ENCODE measurements around the gene RNF220. TPM values are rescaled to one million over a fixed set of nuclear protein-coding genes. Genes with fewer than 3 reads are reported as not detected.

The RNF220 gene
- total and polyA plus RNA-seq, 2 donors (not counting 3 experiments of a cell fraction or from before 2014, with no cell fraction given) = 62.7 to 66.6 TPM

DNA sequence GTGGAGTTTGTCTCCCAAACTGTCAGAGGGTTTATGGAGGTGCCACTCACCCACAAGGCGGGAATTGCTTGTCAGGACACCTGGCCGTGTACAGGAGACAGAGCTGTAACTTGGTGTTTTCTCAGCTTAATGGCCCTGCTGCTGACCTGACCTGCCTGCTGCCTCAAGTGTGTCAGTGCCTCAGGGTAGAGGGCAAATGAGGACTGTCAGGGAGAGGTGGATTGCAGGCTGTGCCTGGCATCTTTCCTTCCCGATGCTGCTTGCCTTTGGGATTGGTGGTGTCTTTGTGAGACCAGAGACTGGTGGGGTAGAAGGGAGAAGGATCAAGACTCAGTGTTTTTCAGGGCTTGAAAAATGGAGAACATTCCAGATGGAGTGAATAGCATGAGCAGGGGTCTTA, 237.9 kb downstream of the RNF220 start:
- no peaks in the 10 kb centered on the region for H3K9me3 ChIP-seq (replicated peaks; ENCODE audit: control insufficient read depth, insufficient read depth, low read length)
- no peaks in the 10 kb centered on the region for H4K20me1 ChIP-seq (replicated peaks; ENCODE audit: control insufficient read depth, extremely low read depth, insufficient read depth, low read length)
- no peaks in the 10 kb centered on the region for H3K79me2 ChIP-seq (ENCODE audit: control insufficient read depth, insufficient read depth, low read length)
- intact Hi-C loops (cut with micrococcal nuclease) (no loop called here), dilution Hi-C loops (cut with MboI; ENCODE audit: extremely low pct_ligation_motif_present, low sequenced_read_pairs) (no loop called here)
- DNase-seq (ENCODE audit: low read depth, low spot score) (no peak), FAIRE-seq (no peak)
- ChIA-PET POLR2A (interaction anchor here (2.1 to 2.6 kb wide), 2 partner anchors 9 to 11 kb away, joined by 4 to 15 read pairs; no protein-coding TSS in a partner anchor), CTCF (interaction anchor here (1.9 to 6.1 kb wide), 2 partner anchors 9 to 11 kb away, joined by 7 to 48 read pairs; no protein-coding TSS in a partner anchor)
- no peaks in the 10 kb centered on the region for H3K9me1 ChIP-seq (replicated peaks; ENCODE audit: control insufficient read depth, extremely low read depth, insufficient read depth, low read length)
- H3K4me3 ChIP-seq (replicated peaks in 1 of 3; ENCODE audit: insufficient read depth in 1 of 3, low read depth in 1 of 3, low read length in 3 of 3) = no peak overlapping the region
- H3K36me3 ChIP-seq (ENCODE audit: control insufficient read depth in 2 of 2, extremely low read depth in 1 of 2, insufficient read depth in 2 of 2, low read length in 2 of 2) = peaks cover 4 to 47% of the 10 kb centered on the region in 2 experiments
- no peaks in the 10 kb centered on the region for H3K27me3 ChIP-seq (ENCODE audit: control insufficient read depth in 2 of 2, insufficient read depth in 2 of 2, low read length in 2 of 2)
- TF ChIP-seq GATA2 (IDR thresholded peaks at IDR 0.05; ENCODE audit: insufficient read depth, insufficient read length, low read depth, low read length) = no peak
- no peak for TF ChIP-seq POLR2AphosphoS5 (IDR thresholded peaks at IDR 0.05; ENCODE audit: insufficient read depth, low read depth, low read length)
- TF ChIP-seq MYC (IDR thresholded peaks at IDR 0.05; ENCODE audit: low read depth, low read length) = no peak
- no peak for TF ChIP-seq POLR2A (IDR thresholded peaks at IDR 0.05; ENCODE audit: low read depth, low read length)
- TF ChIP-seq, protein P1, sequence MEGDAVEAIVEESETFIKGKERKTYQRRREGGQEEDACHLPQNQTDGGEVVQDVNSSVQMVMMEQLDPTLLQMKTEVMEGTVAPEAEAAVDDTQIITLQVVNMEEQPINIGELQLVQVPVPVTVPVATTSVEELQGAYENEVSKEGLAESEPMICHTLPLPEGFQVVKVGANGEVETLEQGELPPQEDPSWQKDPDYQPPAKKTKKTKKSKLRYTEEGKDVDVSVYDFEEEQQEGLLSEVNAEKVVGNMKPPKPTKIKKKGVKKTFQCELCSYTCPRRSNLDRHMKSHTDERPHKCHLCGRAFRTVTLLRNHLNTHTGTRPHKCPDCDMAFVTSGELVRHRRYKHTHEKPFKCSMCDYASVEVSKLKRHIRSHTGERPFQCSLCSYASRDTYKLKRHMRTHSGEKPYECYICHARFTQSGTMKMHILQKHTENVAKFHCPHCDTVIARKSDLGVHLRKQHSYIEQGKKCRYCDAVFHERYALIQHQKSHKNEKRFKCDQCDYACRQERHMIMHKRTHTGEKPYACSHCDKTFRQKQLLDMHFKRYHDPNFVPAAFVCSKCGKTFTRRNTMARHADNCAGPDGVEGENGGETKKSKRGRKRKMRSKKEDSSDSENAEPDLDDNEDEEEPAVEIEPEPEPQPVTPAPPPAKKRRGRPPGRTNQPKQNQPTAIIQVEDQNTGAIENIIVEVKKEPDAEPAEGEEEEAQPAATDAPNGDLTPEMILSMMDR (IDR thresholded peaks at IDR 0.05; ENCODE audit: extremely low read depth in 1 of 2, insufficient read depth in 1 of 2, low read depth in 1 of 2, low read length in 2 of 2) = no peak
- TF ChIP-seq, protein P2, sequence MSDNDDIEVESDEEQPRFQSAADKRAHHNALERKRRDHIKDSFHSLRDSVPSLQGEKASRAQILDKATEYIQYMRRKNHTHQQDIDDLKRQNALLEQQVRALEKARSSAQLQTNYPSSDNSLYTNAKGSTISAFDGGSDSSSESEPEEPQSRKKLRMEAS (IDR thresholded peaks at IDR 0.05; ENCODE audit: insufficient read depth, insufficient read length) = no peak
- TF ChIP-seq EZH2 (IDR thresholded peaks at IDR 0.05; ENCODE audit: borderline replicate concordance, low read depth, low read length, severe bottlenecking) = no peak
- TF ChIP-seq JUN (IDR thresholded peaks at IDR 0.05; ENCODE audit: borderline replicate concordance, insufficient read depth, insufficient read length, low read depth) = no peak
- no peak overlapping the region for H3K27ac ChIP-seq (ENCODE audit: insufficient read depth, low read depth, low read length)
- no peak overlapping the region for H3K9ac ChIP-seq (replicated peaks; ENCODE audit: extremely low read depth, insufficient read depth, low read length)
- no peak overlapping the region for H2AFZ ChIP-seq (ENCODE audit: low read depth, low read length)
- no peak overlapping the region for H3K4me2 ChIP-seq (ENCODE audit: insufficient read depth, low read length)
- no peaks in the 10 kb centered on the region for H3K4me1 ChIP-seq (ENCODE audit: control insufficient read depth, extremely low read depth, insufficient read depth, low read length)
- no TSS peak for BruUV-seq (replicated peaks)
